GM15510 (cell line): Measurements from ENCODE around the gene CCDC187.

Experiments
- POLR2A ChIP-seq: IDR thresholded peaks from 3 replicates; pipeline ENCODE4 v1.6.1; 2011; ENCODE audit warnings: borderline replicate concordance; ENCODE audit not compliant: insufficient read length; ENCODE audit errors: extremely low read depth

The CCDC187 gene

DNA sequence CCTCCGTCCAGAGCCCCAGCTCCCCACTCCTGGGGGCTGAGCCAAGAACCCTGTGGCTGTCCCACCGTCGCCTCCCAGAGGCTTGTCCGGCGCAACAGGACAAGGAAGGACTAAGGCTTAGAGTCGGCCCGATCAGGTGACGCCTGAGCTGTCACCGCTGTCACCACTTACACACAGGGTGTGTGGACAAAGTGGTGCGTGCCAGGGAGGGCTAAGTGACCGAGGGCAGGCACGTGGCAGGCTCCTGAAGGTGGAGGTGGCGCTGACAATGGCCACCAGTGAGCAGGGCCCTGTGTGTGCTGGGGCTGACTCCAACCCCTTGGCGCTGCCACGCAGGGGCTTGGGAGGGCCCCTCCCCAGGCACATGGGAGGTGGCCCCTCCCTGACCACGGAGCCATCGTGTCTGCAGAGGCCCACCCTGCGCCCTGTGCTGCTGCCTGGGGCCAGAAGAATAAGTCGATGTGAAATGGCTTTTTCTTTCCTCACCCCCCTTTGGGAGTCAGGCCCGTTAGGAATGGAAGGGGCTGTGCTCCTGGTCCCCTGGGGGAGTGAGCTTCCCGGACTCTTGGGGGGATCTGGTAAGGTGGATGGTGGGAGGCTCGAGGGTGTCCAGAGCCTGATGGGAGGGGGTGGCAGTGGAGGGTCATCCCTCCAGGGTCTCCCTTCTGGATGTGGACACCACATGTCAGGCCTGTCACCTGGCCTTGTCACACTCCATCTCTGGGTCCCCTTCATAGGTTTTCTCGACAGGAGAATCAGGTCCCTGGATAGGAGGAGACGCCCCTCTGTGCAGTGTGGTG, 20.8 kb upstream of the CCDC187 start:
- TF ChIP-seq POLR2A: no peak

DNA sequence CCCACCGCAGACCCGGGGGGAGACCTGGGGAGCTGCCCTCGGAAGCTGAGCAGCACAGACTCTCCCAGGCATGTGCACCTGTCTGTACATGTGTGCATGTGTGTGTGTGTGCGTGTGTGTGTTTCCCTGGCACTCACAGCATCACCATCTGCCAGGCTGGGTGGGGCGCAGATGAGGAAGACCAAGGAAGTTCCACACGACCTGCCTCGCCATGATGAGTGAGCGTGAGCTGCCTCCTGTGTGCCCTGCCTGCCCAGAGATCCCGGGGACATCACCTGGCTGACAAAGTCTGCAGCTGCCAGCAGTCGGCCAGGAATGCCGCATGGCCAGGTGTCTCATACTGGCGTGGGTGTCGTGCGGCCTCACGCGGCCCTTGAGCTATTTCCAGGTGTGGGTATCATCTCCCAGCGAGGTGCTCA, 19.5 kb upstream of the CCDC187 start:
- TF ChIP-seq POLR2A: no peak

DNA sequence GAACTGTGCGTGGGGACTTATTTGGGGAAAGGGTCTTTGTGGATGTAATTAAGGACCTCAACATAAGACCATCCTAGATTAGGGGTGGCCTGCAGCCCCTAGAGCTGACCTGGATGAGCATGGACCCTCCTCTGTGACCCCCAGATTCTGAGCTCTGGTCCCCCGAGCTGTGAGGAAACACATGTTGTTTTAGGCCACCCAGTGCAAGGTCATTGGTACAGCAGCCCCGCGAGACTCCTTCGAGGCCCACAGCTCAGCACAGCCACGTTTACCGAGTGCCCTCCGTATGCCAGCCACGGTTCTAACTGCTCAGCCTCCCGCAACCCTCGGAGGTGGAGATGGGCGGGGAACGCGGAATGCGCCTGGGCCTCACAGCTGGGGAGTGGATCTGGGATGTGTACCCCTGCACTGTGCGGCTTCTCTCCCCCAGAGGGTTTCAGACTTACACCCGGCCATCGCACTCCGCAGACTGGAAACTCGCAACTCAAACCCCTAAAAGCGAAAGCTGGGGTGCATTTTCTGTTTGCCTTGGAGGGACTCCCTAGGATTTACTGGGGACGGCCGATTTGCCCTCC, 18.9 kb upstream of the CCDC187 start:
- TF ChIP-seq POLR2A: no peak

DNA sequence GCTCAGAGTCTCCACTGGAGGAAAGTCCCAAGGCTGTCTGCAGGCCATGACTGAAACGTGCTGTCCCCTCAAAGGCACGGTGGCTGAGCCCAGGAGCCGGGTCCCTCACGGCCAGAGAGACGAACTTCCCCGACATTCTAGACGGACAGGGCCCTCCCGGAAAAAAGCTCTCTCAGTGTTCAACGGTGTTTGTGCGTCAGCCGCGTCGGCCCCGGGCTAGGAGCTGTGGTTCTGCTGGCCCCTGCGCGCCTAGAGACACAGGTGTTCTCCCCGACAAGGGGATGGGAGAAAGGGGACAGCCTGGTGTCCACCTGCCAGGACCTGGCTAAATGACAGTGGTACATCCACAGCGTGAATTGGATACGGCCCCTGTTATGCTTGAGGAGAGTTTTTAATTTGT, 17.7 kb upstream of the CCDC187 start:
- no peak for TF ChIP-seq POLR2A

DNA sequence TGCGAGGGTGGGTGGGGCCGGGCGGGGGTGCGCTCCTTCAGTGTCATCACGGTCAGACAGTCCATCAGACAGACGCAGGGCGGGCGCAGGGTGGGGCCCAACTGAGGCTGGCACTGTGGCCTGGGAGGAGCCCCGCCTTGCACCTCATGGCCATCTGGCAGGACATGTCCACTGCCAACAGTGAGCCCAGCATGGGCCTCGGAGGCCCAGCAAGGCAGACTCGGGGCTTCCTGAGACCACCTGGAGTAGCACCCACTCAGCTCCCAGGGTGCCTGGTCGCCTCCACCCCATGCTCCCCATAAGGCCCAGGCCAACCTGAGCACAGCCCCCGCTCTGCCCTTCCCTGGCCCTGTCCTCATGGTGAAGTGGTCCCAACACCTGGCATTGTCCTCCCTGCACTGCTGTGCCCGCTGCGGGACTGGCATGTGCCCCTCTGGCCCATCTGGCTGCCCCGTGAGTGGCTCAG, 14.9 kb upstream of the CCDC187 start:
- no peak for TF ChIP-seq POLR2A

DNA sequence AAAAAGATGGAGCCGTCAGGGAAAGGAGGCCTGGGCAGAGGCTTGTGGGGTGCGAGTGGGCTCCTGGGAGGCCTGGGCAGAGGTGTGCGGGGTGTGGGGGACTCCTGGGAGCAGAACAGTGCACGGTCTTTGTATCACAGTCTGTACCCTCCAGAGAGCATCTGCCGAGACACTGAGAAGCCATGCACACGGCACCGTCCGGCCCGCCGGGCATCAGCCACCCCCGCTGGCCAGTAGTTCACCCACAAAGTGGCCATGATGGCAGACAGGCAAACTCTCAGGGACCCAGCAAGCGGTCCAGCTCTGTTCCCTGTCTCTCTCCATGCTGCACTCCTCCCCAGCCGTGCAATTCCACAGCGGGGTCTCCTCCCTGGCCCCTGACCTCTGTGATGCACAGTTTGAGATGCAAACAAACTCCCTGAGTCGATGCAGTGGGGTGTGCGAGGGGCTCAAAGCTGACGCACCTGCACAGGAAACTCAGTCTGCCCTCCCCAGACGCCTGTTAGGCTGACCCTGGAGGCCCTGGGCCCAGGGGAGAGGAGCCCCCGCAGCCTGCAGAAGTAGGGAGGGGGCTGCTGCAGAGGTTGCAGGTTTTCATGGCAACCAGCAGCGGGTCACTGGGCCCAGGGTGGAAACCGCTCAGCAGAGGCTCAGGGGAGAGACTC, 14.3 kb upstream of the CCDC187 start:
- TF ChIP-seq POLR2A: no peak

DNA sequence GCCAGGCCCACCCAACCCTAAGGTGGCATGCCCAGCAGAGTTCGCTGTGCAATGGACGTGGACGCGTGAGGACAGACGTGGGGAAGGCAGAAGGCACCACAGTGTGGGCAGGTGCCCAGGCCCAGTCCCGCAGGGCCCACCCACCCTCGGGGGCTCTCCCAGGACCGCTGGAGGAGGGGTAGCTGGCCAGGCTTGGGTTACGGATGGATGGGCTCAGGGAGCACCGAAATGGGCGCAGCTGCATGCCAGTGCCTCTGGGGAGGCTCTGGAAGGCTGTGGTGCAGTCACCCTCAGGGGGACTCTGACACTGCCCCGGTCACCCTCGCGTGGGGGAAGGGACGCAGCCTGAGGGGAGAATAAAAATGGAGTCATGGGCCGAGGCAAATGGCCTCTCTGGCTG, 13.8 kb upstream of the CCDC187 start:
- no peak for TF ChIP-seq POLR2A

DNA sequence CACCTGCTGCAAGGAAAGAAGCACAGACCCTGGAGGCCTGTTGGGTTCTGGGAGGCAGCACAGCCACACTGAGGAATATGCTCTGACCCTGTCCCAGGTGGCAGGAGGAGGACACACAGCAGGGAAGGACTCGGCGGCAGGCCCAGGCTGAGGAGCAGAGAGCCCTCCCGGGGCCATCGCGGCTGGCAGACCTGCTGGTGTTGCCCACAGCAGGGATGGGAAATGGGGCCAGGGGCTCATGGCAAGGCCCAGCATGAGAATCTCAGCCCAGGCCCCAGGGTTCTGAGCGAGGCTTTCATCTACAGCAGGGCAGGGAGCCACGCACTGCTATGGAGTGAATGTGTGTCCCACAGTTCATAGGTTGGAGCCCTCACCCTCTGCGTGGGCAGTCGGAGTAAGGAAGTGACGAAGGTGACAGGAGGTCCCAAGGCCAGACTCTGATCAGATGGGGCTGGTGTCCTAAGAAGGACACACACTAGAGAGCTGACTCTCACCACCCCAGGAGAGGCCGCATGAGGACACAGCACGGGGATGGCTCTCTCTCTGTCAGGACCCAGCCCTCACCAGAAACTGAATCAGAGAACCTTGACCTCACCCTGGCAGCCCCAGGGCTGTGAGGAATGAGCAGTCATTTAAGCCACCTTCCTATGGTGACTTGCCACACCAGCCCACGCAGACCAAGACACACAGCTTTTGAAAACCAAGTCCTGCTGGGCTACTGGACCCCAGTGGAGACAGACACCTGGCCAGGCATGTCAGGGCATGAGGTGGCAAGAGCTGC, 13.2 kb upstream of the CCDC187 start:
- TF ChIP-seq POLR2A: no peak

DNA sequence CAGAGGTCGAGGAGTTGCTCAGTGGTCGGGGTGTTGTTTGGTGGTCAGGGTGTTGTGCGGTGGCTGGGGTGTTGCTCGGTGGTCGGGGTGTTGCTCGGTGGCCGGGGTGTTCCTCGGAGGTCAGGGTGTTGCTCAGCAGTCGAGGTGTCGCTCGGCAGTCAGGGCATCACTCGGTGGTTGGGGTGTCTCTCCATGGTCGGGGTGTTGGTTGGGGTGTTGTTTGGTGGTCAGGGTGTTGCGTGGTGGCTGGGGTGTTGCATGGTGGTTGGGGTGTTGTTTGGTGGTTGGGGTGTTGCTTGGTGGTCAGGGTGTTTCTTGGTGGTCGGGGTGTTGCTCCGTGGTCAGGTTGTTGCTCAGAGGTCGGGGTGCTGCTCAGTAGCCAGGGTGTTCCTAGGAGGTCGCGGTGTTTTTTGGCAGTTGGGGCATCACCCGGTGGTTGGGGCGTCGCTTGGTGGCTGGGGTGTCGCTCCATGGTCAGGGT, 12.4 kb upstream of the CCDC187 start:
- no peak for TF ChIP-seq POLR2A

DNA sequence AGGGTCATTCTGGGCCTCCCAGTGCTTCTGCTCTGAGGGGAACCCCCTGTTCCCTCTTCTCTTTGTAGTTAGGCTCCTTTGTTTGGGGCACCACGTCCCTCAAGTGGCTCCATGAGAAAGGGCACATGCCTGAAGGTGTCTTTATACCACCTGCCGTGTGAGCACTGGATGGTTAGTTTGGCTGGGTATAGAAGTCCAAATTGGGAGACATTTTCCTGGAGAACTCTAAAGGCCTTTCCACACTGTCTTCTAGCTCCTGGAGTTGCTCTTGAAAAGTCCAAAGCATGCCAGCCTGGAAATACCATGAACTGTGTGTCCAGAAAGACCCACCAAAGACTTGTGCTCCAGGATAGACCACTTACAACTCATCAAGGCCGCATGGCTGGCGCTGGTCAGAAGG, 11.1 kb upstream of the CCDC187 start:
- no peak for TF ChIP-seq POLR2A

DNA sequence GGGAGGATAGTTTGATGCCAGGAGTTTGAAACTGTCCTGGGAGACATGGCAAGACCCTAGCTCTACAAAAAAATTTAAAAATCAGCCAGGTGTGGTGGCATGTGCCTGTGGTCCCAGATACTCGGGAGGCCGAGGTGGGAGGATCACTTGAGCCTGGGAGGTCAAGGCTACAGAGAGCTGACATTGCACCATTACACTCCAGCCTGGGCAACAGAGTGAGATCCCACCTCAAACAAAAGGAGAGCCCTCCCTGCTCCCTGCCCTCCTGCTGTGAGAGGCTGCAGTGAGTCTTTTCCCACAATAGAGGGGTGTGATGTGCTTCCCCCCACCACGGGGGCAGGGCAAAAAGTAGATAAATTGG, 10.1 kb upstream of the CCDC187 start:
- TF ChIP-seq POLR2A: no peak

DNA sequence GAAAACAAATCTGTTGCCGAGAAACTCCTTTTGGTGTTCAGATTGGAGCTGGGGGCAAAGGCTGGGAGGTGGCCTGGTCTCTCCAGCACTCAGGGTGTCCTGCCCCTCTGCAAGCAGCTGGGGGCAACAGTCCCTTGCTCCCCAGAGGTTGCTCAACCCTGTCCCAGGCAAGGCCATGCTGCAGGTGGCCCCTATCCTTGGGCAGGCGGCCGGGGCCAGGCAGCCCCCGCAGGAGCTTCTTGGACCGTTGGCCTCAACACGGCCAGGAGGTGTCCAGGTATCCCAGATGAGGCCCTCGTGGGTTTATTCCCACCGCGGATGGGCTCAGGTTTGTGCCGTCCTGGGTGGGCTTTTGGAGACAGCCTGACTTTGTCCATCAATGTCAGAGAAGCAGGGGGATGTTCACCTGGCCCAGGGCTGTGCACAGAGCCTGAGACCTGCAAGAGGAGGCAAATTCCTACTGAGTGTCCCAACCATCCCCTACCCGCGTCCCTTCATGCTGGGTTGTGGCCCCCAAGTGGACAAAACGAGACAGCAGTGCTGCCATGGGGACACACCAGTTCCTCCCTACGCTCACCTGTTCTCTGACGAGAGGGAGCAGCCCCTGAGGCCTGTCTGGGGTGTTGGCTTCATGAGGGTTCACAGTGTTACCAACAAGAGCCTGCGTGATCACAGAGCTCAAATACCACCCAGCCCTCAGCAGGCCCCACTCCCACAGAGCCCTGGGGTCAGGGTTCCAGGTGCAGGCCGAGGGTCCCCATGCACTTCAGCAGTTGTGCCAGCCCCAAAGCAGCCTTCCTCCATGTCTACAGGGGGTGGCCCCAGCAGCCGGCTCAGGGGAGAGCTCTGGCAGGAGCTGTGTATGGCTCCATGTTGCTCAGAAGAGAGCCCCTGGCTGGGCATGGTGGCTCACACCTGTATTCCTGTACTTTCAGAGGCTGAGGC, 9.5 kb upstream of the CCDC187 start:
- no peak for TF ChIP-seq POLR2A

DNA sequence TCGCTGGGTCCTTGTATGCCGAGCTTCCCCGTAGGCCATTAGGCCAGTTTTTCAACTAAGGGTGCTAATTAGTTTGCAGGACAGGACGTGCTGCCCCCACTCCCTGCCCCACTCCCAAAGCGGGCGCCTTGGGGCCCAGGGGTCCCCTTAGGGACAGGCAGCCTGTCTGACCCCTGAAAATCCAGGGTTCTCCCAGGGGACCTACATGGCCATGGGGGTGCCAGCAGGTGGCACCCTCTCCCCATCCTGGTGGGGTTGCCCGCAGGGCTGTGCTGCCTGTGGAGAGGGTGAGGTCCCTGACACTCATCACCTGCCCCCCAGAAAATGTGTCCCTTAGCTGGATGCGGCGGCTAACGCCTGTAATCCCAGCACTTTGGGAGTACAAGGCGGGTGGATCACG, 8.5 kb upstream of the CCDC187 start:
- no peak for TF ChIP-seq POLR2A

DNA sequence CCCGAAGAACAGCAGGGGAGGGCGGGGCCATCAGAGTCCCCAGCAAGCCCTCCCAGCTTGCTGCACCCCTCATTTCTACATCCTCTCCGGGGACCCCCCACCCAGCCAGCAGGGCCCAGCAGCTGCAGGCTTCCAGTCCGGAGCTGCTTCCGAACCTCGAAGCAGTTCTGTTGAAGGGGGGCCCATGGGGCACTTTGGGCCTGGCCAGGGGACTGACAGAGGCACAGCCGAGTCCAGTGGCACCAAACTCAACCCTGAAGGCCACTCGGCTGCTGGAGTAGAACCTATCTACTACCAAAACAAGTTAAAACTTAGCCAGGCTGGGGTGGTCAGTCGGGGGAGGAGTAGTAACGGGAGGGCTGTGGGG, 8.1 kb upstream of the CCDC187 start:
- TF ChIP-seq POLR2A: no peak
